Medulla oblongata (tissue), 1 donor: Measurements from ENCODE around the gene CDYL.

Source experiments
- DNase-seq: peaks from one replicate; pipeline ENCODE4 v3.0.0-alpha.2; 2015; ENCODE audit errors: extremely low spot score

Gene CDYL

DNA sequence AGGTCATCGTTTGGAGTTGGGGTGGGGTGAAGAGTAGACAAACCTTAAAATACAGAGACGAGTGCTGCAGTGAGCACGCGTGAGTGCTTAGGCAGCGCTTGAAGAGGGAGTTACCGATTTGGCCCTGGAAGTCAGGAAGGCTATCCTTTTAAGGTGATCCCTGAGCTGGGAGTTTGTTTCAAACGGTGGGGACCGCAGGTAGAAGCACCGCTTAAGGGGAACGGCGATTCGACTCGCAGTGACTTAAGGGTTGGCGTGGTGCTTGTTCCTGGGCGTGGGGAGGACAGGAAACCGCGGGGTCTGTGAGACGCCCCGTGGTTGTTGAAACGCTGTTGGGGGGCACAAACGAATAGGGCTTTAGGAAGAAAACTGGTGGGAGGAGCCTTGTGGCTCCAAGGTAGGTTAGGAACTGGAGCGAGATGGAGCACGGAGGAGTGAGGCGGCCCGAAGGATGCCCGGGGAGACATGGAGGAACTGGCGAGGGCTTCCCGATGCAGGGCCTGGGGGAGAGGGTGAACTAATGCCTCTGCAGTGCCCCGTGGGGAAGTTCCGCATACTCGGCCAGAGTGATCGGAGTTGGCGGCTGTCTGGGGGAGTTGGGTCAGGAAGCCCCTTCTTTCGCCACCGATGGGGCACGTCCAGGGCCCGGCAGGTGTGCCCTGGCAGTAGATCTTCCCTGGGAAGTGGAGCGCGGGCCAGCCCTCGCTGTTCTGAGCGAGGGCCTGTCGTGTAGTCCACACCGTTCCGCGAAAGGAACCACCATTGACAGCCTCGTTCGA is 1.3 kb upstream of the CDYL start:
- no peak for DNase-seq

DNA sequence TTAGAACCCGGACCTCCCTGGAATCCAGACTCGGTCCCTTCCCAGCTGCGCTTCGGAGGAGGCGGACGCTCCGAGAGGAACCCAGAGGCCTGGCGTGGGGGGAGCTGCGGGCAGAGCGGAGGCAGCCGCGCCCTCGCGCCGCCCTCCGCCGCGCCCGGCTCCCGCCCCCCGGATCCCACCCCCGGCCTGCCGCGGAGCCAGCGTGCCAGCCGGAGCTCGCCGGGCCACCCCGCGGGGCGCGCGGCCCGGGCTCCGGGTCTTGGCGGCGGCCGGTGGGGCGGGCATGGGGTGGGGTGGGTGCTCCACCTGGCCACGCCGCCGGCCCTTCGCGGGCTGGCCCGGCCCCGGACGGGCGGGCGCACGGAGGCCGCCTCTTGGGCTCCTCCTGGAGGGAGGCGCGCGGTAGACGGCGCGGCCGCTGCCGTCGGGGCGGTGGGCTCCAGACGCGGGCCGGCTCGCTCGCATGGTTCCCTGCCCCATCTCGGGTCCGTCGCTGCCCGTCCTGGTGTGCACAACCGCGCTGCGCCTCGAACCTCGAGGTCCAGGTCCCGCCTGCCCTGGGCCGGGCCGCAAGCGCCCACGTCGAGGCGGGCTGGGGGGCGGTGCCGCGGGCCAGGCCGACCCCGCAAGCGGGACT is 592 bp upstream of the CDYL start:
- DNase-seq, result peak; percentile 34

DNA sequence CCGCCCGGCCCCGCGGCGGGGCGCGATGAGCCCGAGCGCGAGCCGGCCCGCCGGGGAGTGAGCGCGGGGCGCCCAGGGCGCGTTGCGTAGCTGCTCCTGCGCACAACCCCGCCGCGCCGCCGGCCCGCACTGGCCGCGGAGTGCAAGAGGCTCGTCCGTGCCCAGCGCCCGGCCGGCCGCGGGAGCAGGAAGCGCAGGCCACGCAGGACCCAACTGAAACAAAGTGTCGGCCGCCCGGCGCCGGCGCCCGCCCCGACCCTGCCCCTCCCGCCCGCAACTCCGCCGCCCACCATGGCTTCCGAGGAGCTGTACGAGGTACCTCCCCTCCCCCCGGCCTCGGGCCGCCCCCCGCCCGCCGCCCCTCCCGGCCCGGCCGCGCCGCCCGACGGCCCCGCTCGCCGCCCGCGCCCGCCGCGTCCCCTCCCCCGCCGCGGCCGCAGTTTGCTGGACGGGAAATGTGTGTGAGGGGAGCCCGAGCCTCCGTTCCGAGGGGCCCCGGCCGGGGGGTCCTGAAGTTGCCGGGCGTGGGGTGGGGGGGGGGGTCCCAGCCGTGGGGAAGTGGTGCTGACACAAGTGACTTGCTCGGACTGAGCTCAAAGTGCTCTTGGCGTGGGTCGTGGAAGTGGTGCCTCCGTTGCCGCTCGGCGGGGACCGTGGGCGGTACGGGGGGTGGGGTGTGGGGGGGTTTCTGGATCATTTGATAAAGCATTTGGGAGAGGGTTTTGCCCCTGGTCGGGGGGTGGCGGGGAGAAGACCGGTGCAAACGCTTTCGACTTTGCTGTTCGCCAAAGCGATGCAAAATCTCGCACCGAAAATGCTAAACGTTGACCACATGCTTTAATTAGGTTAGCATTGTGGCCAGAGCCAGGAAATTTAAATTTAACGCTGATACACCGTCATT is 539 bp downstream of the CDYL start:
- DNase-seq, result no peak

DNA sequence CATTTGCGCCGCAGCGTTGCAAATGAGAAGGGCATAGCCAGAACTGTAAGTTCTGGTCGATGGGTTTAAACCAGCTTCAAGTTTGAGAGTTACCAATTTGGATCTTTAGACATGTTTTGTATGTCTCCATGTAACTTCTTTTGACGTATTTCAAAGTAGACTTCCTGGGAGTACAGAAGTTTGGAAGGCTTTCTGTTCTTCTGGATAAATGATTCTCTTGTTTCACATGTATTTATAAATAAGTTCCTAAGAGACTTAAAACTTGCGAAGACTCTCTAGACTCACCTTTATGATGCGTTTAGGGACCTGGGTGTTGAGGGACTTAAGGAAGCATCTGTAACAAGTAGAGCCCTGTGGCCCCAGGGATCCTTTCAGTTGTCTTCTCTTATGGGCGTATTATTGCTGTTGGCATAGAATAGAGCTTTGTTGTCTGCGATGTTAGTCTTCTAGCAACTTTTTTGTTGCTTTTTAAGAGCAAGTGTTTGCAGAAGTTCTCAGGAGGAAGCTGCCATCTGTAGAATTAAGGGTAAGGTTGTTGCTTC is 1.3 kb downstream of the CDYL start:
- peak; percentile 22 for DNase-seq

DNA sequence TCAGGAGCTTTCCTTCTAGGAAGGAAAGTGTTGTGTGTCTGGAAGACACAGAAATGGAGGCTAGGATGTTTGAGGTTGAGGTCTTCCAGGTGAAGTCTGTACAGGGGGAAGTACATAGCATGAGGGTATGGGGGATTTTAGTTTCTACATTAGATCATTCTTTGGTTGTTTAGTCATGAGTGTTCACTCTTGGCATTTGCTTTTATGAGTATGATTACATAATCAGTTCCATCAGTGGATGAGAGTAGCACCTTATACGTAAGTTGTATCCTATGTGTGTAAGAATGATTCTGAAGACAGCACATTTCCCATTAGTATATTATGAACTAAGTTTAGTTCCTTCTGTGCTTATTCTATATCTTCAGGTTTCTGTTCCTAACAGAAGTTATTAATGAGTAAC is 1.9 kb downstream of the CDYL start:
- DNase-seq, result no peak

DNA sequence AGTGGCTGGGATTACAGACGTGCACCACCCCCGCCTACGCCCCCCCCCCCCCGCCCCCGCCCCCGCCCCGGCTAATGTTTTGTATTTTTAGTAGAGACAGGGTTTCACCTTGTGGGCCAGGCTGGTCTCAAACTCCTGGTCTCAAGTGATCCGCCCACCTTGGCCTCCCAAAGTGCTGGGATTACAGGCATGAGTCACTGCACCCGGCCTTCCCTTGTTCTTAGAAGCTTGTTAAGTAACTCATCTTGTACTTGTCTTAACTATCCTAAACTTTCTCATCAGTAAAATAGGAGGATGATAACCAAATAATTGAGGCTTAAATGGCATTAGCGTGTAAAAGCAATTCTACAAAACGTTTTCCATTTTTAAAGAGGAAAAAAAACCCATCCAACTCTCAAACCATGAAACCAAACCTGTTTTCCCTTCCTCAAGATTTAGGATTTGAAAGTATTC is 4.2 kb downstream of the CDYL start:
- no peak for DNase-seq

DNA sequence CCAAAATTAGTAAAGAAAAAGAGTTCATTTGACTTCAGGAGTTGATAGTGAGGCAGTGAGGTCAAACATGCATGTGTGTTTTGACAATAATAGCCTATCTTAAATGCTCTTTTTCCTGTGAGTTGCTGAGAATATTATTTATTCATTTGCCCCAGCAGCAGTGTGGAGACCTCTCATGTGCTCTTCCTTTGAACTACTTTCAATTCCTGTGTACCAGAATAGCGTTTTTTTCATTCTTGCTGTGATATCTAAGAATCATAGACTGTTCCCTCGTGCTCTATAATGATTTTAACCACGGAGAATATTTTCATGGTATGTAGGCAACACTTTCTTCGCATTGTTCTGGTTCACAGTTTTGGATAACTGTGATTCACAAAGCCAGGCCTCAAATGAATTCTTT is 5.2 kb downstream of the CDYL start:
- DNase-seq, result no peak

DNA sequence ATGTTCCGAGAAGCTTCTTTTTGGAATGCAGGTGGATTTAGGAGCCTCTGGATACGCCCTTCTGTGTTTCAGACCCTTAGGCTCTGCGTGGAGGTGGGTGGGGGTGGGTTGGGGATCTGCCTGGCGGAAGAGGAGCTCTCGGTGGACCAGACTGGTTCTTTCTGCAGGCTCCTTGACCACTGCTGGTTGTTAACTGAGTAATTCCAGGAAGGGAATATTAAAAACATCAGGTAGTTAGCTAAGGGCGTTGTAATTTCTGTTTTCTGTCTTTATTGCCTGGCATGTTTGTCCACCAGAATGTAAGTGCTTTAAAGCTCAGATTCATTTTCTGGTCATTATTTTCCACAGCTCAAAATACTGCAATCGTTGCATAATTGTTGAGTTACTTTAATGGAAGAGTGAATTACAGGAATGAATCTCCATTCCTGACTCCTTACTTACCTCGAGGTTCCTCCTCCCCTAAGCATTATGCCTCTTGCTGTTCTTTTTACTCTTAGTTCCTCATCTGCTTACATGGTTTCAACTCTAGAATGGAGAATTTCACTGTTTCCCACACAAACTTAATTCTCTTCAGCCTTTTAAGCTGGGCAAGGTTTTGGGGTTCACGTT is 5.9 kb downstream of the CDYL start:
- no peak for DNase-seq

DNA sequence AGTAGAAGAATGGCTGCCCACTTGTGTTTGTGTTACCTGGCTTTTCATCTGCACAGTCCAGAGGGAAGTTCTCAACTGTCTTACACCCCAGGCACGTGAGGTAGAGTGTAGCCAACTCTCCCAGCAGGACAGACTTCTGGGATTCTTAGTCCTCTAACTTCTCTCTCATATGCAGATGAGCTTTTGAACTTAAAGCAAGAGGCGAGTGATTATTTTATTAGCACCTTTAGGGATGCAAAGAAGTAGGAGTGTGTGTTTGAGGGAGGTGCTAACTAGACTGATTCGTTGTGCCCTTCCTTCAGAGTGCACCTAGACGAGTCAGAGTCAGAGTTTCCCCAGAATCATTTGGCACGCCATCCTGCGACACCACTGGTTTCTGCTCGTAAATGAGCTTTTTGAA is 10.8 kb downstream of the CDYL start:
- no peak for DNase-seq

DNA sequence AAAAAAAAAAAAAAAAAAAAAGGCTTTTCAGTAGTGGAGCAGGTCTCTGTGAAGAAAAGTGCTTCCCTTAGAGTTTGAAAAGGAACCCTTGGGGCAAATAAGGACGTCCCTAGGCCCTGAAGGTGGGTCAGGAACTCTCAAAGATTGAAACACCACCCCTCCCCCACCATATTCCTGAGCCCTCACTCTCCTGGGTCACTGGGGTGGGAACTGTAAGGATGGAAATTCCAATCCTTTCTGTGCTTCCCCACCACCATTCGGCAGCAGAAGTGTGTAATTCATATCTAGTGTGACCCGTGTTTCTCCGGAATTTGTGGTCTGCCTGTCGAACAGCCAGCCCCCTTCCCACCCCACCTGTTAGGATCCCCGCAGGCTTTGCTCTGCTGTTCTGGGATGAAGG is 12.3 kb downstream of the CDYL start:
- DNase-seq, result no peak

DNA sequence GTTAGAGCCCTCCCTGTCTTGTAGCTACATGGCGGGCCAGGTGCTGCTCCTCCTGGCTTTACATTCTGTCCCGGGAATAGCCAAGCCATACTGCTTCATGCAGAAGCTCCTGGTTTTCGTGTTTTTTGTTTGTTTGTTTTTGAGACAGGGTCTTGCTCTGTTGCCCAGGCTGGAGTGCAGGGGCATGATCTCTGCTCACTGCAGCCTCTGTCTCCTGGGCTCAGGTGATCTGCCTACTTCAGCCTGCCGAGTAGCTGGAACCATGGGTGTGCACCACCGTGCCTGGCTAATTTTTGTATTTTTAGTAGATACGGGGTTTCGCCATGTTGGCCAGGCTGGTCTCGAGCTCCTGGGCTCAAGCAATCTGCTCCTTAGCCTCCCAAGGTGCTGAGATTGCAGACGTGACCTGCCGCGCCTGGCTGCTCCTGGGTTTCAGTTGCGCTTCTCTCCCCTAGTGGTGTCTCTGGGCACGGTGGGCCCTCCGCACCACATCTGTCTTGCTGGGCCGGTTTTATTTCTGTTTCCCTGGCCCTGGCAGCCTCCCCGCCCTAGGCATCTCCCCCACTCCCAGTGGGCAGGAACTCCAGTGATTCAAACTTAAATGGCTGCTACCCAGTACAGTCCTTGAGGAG is 12.9 kb downstream of the CDYL start:
- DNase-seq, result no peak

DNA sequence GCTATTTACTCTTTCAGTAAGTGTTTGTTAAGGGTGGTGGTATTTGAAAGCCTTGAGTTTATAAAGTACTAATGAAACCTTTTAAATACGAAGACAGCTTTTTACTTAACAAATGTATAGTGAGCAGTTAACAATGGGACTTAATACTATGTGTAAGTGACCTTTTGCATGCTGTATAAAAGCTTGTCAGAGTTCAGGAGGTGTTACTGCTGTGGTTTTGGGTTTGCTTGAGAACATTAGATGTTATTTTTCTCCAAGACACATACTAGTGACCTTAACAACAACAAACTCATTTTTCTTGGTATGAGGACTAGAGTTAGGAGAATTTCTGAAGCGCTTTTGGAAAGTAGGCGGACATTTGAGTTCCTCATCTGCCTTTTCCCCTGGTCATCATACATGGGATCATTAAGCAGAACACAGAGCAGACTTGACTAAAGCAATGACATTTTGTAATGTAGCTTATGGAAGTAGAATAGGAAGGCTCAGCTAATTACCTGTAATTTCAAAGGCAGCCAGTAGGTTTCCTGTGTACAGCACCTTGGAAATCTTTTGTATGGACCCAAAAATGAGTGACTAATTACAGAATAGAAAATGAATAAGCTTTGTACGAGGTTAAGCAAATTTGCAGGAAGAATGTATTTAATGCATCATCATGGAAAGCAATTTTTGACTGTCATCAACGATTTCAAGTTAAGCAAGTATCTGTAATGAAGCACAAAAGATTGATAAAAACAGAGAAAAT is 14.1 kb downstream of the CDYL start:
- DNase-seq, result no peak

DNA sequence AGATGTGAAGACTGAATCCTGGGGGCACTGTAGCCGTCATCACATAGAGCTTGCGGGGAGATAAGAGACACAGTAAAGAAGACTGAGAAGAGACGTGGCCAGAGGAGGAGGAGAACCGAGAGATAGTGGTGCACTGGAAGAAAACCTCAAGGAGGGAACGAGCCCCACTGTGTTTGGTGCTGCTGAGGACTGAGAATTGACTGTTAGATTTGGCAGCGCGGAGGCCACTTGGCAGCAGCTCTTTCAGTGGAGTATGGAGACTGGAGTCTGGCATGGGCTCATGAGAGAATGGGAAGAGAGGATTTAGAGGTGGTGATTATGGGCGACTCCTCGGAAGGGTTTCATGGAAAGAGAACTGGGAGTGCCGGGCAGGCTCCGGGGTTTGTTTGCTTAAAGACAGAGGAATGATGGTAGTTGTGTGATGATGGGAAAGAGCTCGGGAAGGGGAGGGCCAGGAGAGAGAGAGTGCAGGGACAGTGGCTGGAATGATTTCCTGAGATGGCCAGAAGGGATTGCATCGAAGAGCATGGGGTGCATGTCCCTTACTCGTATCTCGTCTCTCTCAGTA is 18.0 kb downstream of the CDYL start:
- peak; percentile 30 for DNase-seq

DNA sequence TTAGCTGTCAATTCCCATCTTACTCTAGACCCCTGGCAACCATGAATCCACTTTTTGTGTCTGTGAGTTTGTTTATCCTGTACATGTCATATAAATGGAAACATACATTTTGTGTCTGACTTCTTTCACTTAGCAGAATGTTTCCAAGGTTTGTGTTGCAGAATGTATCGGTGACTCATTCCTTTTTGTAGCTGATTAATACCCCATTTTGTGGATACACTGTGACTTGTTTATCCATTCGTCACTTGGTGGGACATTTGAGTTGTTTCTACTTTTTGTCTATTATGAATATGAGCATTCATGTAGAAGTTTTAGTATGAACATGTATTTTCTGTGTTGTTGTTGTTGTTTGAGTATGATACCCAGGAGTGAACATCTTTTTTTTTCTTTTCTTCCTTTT is 21.4 kb downstream of the CDYL start:
- DNase-seq, result no peak

DNA sequence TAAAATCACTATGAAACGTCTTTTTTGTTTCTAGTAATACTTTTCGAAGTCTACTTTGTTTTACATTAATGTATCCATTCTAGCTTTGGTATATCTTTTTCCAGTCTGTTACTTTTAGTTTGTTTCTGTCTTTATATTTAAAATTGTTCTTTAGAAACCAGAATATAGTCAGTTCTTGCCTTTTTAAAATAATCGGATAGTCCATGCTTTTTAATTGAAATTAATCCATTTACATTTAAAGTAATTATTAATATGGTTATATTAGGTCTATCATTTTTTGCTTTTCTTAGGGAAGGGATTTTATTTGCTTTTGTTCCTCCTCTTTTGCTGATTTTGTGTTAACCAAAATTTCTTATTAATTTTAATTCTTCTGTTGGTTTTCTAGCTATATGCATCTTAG is 23.7 kb downstream of the CDYL start:
- no peak for DNase-seq

DNA sequence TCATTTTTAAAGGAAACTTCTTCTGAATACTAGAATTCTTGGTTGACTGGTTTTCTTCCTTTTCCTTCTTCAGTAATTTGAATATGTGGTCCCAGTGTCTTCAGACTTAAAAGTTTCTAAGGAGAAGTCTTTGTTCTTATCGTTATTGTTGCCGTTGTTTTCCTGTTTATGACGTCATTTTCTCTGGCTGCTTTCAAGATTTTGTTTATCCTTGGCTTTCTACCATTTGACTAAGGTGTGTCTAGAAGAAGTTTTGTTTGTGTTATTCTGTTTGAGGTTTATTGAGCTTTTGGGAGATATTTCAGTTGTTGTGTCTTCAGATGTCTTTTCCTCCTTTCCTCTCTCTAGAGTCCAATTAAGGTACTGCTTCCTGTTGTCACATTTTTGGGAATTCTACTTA is 24.5 kb downstream of the CDYL start:
- DNase-seq, result no peak

DNA sequence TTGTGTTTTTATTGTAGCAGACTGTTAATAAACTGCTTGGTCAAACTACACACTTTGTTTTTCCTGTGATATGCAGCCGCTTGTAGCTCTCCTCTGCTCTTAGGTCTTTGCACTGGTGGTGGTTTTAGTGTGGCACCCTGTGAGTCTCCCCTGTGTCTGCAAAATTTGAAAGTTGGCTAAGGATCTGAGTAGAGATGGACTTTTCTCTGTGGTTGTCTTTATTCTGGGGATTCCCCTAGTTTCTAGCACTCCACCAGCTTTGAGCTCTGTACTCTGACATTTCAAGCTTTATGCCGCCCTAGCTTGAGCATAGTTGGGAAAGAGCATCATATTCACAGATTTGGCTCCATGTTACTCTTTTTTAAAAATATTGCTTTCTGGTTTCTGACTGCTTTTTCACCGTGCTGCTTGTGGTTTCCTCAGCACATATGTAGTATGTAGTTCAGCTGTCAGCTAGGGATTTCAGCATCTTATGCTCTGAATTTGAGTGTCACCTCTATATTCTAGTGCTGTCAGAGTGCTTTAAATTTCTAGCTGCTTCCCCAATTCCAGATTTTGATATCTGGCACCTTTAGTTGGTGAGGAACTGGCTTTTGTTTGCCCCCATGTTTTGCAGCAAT is 25.4 kb downstream of the CDYL start:
- no peak for DNase-seq

DNA sequence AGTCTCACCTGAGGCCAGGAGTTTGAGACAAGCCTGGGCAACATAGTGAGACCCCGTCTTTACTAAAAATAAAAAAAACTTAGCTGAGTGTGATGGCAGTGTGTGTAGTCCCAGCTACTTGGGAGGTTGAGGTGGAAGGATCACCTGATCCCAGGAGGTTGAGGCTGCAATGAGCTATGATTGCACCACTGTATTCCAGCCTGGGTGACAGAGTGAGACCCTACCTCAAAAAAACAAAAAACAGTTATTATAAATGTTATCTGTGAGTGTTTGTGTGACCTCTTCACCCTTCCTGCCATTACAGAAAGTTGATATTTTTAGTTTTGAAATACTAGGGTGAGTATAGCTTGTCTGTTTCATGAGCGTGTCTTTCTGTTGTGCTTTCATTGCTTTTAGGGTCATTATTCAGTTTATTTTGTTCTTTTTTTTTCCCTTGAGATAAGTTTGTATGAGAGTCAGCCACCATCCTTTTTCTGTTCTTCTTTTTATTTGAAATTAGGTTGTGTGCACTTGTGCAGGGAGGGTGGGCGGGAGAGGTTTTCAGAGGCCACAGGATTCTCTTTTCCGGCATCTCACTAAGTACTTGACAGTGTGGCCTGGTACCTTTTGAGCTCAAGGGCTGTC is 26.2 kb downstream of the CDYL start:
- no peak for DNase-seq

DNA sequence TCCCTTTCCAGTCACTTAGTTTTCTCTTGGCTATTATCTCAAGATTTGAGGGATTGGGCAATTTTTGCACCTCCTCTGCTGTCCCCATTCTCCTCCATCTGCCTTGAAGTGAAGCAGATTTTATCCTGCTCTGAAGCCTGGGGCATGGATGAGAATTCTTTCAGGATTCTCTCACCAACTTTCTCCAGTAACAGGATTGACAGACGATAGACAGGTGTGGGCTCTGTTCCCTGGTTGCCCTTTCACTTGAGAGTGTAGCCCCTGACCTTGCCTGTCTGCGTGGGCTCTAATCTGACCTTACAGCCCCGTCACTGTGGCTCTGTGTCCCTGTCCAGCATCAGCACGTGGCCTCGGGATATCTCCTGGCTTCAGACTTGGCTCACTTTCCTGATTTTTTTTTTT is 27.1 kb downstream of the CDYL start:
- DNase-seq, result no peak
